ENCODE results near the gene XCR1. TPM values are rescaled to one million over a fixed set of nuclear protein-coding genes. Genes with fewer than 3 reads are reported as not detected.

Gene XCR1
- total RNA-seq, 1 experiment from 2014 or later, result 0.02 TPM

- no peak for ATAC-seq
- Mint-ChIP-seq H3K9me3 (no peaks in the 10 kb centered on the region), H3K27ac (no peak overlapping the region), H3K4me3 (no peak overlapping the region), H3K36me3 (peaks cover 67% of the 10 kb centered on the region), H3K27me3 (ENCODE audit: low read depth) (no peaks in the 10 kb centered on the region), H3K4me1 (no peaks in the 10 kb centered on the region)
- POLR2A ChIA-PET, result no interaction called here
- TF ChIP-seq NR3C1 (CRISPR knock-in tag; conservative IDR thresholded peaks at IDR 0.05; ENCODE audit: low read depth), result no peak
- TF ChIP-seq EMX1 (CRISPR knock-in tag; IDR thresholded peaks at IDR 0.05), result no peak
- TF ChIP-seq ETV6 (CRISPR knock-in tag; IDR thresholded peaks at IDR 0.05), result no peak
- no peak for TF ChIP-seq CREB1 (CRISPR knock-in tag; IDR thresholded peaks at IDR 0.05)
- no peak for TF ChIP-seq ZNF138 (CRISPR knock-in tag; conservative IDR thresholded peaks at IDR 0.05)
- TF ChIP-seq ZMAT4 (CRISPR knock-in tag; IDR thresholded peaks at IDR 0.05), result no peak
- no peak for TF ChIP-seq USF1 (CRISPR knock-in tag; IDR thresholded peaks at IDR 0.05)
- no peak for TF ChIP-seq ATF2 (CRISPR knock-in tag; IDR thresholded peaks at IDR 0.05; ENCODE audit: borderline replicate concordance, low read depth)
- TF ChIP-seq NFYB (CRISPR knock-in tag; conservative IDR thresholded peaks at IDR 0.05; ENCODE audit: low read depth), result no peak
- TF ChIP-seq E2F1 (CRISPR knock-in tag; IDR thresholded peaks at IDR 0.05), result no peak
- CTCF ChIA-PET, result no interaction called here
- DNase-seq (ENCODE audit: low spot score), result no peak
Measured at GRCh38 chr3:45980819-45981218, 46.5 kb downstream of the XCR1 start.

- Mint-ChIP-seq H3K9me3 (no peaks in the 10 kb centered on the region), H3K36me3 (peaks cover 68% of the 10 kb centered on the region), H3K27ac (no peak overlapping the region), H3K27me3 (ENCODE audit: low read depth) (no peaks in the 10 kb centered on the region), H3K4me1 (no peaks in the 10 kb centered on the region), H3K4me3 (no peak overlapping the region)
- ATAC-seq (no peak), DNase-seq (ENCODE audit: low spot score) (no peak)
- ChIA-PET CTCF (no interaction called here), POLR2A (no interaction called here)
- no peak for TF ChIP-seq MAX (CRISPR knock-in tag; IDR thresholded peaks at IDR 0.05)
- no peak for TF ChIP-seq FOXP1 (CRISPR knock-in tag; IDR thresholded peaks at IDR 0.05; ENCODE audit: borderline replicate concordance)
- no peak for TF ChIP-seq ZNF219 (CRISPR knock-in tag; IDR thresholded peaks at IDR 0.05; ENCODE audit: borderline replicate concordance)
- no peak for TF ChIP-seq SP1 (CRISPR knock-in tag; conservative IDR thresholded peaks at IDR 0.05)
- TF ChIP-seq FOXP4 (CRISPR knock-in tag; IDR thresholded peaks at IDR 0.05), result no peak
- TF ChIP-seq PRRX2 (CRISPR knock-in tag; IDR thresholded peaks at IDR 0.05), result no peak
- TF ChIP-seq NR2C2 (CRISPR knock-in tag; IDR thresholded peaks at IDR 0.05), result no peak
- no peak for TF ChIP-seq GRHL2 (CRISPR knock-in tag; IDR thresholded peaks at IDR 0.05; ENCODE audit: insufficient replicate concordance, severe bottlenecking)
- no peak for TF ChIP-seq MLX (CRISPR knock-in tag; IDR thresholded peaks at IDR 0.05)
- no peak for TF ChIP-seq E2F5 (CRISPR knock-in tag; IDR thresholded peaks at IDR 0.05)
- no peak for TF ChIP-seq USF2 (CRISPR knock-in tag; IDR thresholded peaks at IDR 0.05)
- no peak for TF ChIP-seq AFF4 (CRISPR knock-in tag; IDR thresholded peaks at IDR 0.05; ENCODE audit: borderline replicate concordance)
- no peak for TF ChIP-seq ELF4 (CRISPR knock-in tag; IDR thresholded peaks at IDR 0.05; ENCODE audit: low read depth)
Measured at GRCh38 chr3:45980229-45980813, 47.0 kb downstream of the XCR1 start.
